MCF 10A (cell line): ENCODE measurements around the gene RHBDL1. TPM values are rescaled to one million over a fixed set of nuclear protein-coding genes. Genes with fewer than 3 reads are reported as not detected.

Experiments
- BruUV-seq: library from RNA; stranded (reverse); fragments of 400-500 nt; replicated peaks from 2 replicates; lab custom pipeline; 2021; lab: Mats Ljungman, UMichigan
- CTCF ChIA-PET: fragments of 300-600 bp; sonication (Branson Sonifier 250); formaldehyde crosslinking; extraction: SDS; loops from one replicate; lab custom pipeline; 2021; ENCODE audit warnings: antibody characterized with exemption, inconsistent platforms; lab: Yijun Ruan, JAX
- POLR2A ChIA-PET: fragments of 300-600, 350-650 bp; sonication (Branson Sonifier 250); formaldehyde crosslinking; extraction: SDS; loops from one replicate; lab custom pipeline; 2020; ENCODE audit warnings: antibody characterized with exemption, inconsistent platforms; lab: Yijun Ruan, JAX
- DNase-seq: peaks from one replicate; pipeline ENCODE4 v3.0.0-alpha.2; 2018; ENCODE audit not compliant: unreplicated experiment
- H3K27ac Mint-ChIP-seq: one replicate; pipeline ENCODE4 v1.8.0; 2022; ENCODE audit warnings: mild to moderate bottlenecking, low read depth, mixed read lengths; ENCODE audit not compliant: unreplicated experiment
- H3K27me3 Mint-ChIP-seq: one replicate; pipeline ENCODE4 v1.8.0; 2022; ENCODE audit warnings: mixed read lengths; ENCODE audit not compliant: insufficient read depth, unreplicated experiment
- H3K36me3 Mint-ChIP-seq: one replicate; pipeline ENCODE4 v1.8.0; 2022; ENCODE audit warnings: mild to moderate bottlenecking, moderate library complexity, mixed read lengths; ENCODE audit not compliant: insufficient read depth, unreplicated experiment
- H3K4me1 Mint-ChIP-seq: one replicate; pipeline ENCODE4 v1.8.0; 2022; ENCODE audit warnings: mixed read lengths; ENCODE audit not compliant: insufficient read depth, unreplicated experiment
- H3K4me3 Mint-ChIP-seq: one replicate; pipeline ENCODE4 v1.8.0; 2022; ENCODE audit warnings: mild to moderate bottlenecking, moderate library complexity, mixed read lengths; ENCODE audit not compliant: unreplicated experiment
- H3K9me3 Mint-ChIP-seq: one replicate; pipeline ENCODE4 v1.8.0; 2022; ENCODE audit warnings: mixed read lengths; ENCODE audit not compliant: unreplicated experiment
- CTCF ChIP-seq: fragments of 200-600 bp; IDR thresholded peaks from one replicate; pipeline ENCODE4 v1.8.0; 2022; ENCODE audit warnings: antibody characterized with exemption, mild to moderate bottlenecking; ENCODE audit not compliant: unreplicated experiment
- intact Hi-C: fragments of 100-400 bp; cut with micrococcal nuclease; formaldehyde crosslinking; loops from 2 replicates; pipeline ENCODE4 v1.14.1; 2022
- total RNA-seq: library from RNA; stranded (reverse); gene quantifications from 2 replicates; pipeline ENCODE4 v1.2.3, GENCODE V29; 2022

The RHBDL1 gene
- total RNA-seq, 1 experiment from 2014 or later, result 3.0 TPM

- H3K4me3 Mint-ChIP-seq, result no peak overlapping the region
Measured at GRCh38 chr16:694863-695354, 19.4 kb downstream of the RHBDL1 start.

GRCh38 chr16:695355-696089 lies 20.1 kb downstream of the RHBDL1 start:
- H3K4me3 Mint-ChIP-seq, result peak overlapping the region; percentile 41
- H3K27ac Mint-ChIP-seq, result no peak overlapping the region
- no TSS peak for BruUV-seq
- no peak for TF ChIP-seq CTCF
- peaks cover 10% of the 10 kb centered on the region for H3K4me1 Mint-ChIP-seq
- POLR2A ChIA-PET, result interaction anchor here (0.6 to 2.0 kb wide), 17 partner anchors 9 to 921 kb away, joined by 3 to 25 read pairs (median 5); partner anchors contain the start of genes ANTKMT, CCDC78, CHTF18 and JMJD8
- H3K36me3 Mint-ChIP-seq, result peaks cover 85% of the 10 kb centered on the region
- intact Hi-C loops, result no loop called here
- no peaks in the 10 kb centered on the region for H3K27me3 Mint-ChIP-seq
- CTCF ChIA-PET, result interaction anchor here (0.6 to 1.3 kb wide), 7 partner anchors 8 to 90 kb away, joined by 3 to 4 read pairs (median 3); no protein-coding TSS in a partner anchor
- no peaks in the 10 kb centered on the region for H3K9me3 Mint-ChIP-seq
- peak; percentile 87 for DNase-seq

More at GRCh38 chr16:694863-695354, 19.4 kb downstream of the RHBDL1 start:
- H3K27ac Mint-ChIP-seq, result no peak overlapping the region
- H3K9me3 Mint-ChIP-seq, result no peaks in the 10 kb centered on the region
- CTCF ChIA-PET, result interaction anchor here (0.7 to 1.2 kb wide), 4 partner anchors 8 to 38 kb away, joined by 3 to 4 read pairs (median 3); no protein-coding TSS in a partner anchor
- no TSS peak for BruUV-seq
- no peak for DNase-seq
- POLR2A ChIA-PET, result interaction anchor here (0.6 to 2.0 kb wide), 10 partner anchors 9 to 31 kb away, joined by 3 to 25 read pairs (median 8); partner anchors contain the start of genes ANTKMT, CCDC78 and JMJD8
- H3K4me1 Mint-ChIP-seq, result peaks cover 10% of the 10 kb centered on the region
- no peak for TF ChIP-seq CTCF
- intact Hi-C loops, result no loop called here
- H3K27me3 Mint-ChIP-seq, result no peaks in the 10 kb centered on the region
- peaks cover 91% of the 10 kb centered on the region for H3K36me3 Mint-ChIP-seq

GRCh38 chr16:698911-699671 lies 23.6 kb downstream of the RHBDL1 start:
- peaks cover 6% of the 10 kb centered on the region for H3K4me1 Mint-ChIP-seq
- CTCF ChIA-PET, result interaction anchor here (1.6 kb wide), 1 partner anchor 9 kb away, joined by 3 read pairs; no protein-coding TSS in a partner anchor
- no TSS peak for BruUV-seq
- no peak overlapping the region for H3K4me3 Mint-ChIP-seq
- POLR2A ChIA-PET, result interaction anchor here (0.6 to 1.9 kb wide), 3 partner anchors 8 to 16 kb away, joined by 3 to 5 read pairs (median 3); partner anchors contain the start of gene METRN
- no peak for DNase-seq
- no peak overlapping the region for H3K27ac Mint-ChIP-seq
- intact Hi-C loops, result no loop called here
- no peak for TF ChIP-seq CTCF
- H3K9me3 Mint-ChIP-seq, result no peaks in the 10 kb centered on the region
- no peaks in the 10 kb centered on the region for H3K27me3 Mint-ChIP-seq
- H3K36me3 Mint-ChIP-seq, result peaks cover 69% of the 10 kb centered on the region
